WTC11 (cell line): ENCODE results near the gene EPHX1.

ENCODE experiments used
- AFF4 ChIP-seq: sonication (generic); formaldehyde crosslinking; IDR thresholded peaks from 2 replicates; pipeline ENCODE4 v1.8.1; 2023; ENCODE audit warnings: mild to moderate bottlenecking, missing genetic modification reagents, borderline replicate concordance
- ATF3 ChIP-seq: sonication (generic); formaldehyde crosslinking; conservative IDR thresholded peaks from 2 replicates; pipeline ENCODE4 v1.8.1; 2022; ENCODE audit warnings: mild to moderate bottlenecking, missing genetic modification reagents
- CTCF ChIP-seq: fragments of 200-600 bp; IDR thresholded peaks from 2 replicates; pipeline ENCODE4 v1.8.0; 2022; ENCODE audit warnings: antibody characterized with exemption
- ELF4 ChIP-seq: sonication (generic); formaldehyde crosslinking; IDR thresholded peaks from 2 replicates; pipeline ENCODE4 v1.8.1; 2022; ENCODE audit warnings: low read depth, mild to moderate bottlenecking, moderate library complexity, missing genetic modification reagents
- FOXK1 ChIP-seq: sonication (generic); formaldehyde crosslinking; IDR thresholded peaks from 2 replicates; pipeline ENCODE4 v1.8.0; 2022; ENCODE audit warnings: mild to moderate bottlenecking, moderate library complexity, missing genetic modification reagents
- GABPB1 ChIP-seq: sonication (generic); formaldehyde crosslinking; IDR thresholded peaks from 2 replicates; pipeline ENCODE4 v1.8.1; 2023; ENCODE audit warnings: mild to moderate bottlenecking, missing genetic modification reagents
- GRHL2 ChIP-seq: fragments of 250-450 bp; sonication (Bioruptor Pico); IDR thresholded peaks from 2 replicates; pipeline ENCODE4 v1.8.0; 2022; ENCODE audit warnings: mild to moderate bottlenecking, moderate library complexity; ENCODE audit not compliant: insufficient replicate concordance, severe bottlenecking
- MYBL2 ChIP-seq: sonication (generic); formaldehyde crosslinking; IDR thresholded peaks from 2 replicates; pipeline ENCODE4 v1.8.1; 2023; ENCODE audit warnings: mild to moderate bottlenecking, moderate library complexity, missing genetic modification reagents
- NFE2L1 ChIP-seq: sonication (generic); formaldehyde crosslinking; IDR thresholded peaks from 2 replicates; pipeline ENCODE4 v1.8.1; 2023; ENCODE audit warnings: missing genetic modification reagents
- NFYB ChIP-seq: sonication (generic); formaldehyde crosslinking; conservative IDR thresholded peaks from 2 replicates; pipeline ENCODE4 v1.8.0; 2022; ENCODE audit warnings: low read depth, missing genetic modification reagents
- NR1H2 ChIP-seq: sonication (generic); formaldehyde crosslinking; IDR thresholded peaks from 2 replicates; pipeline ENCODE4 v1.9.0; 2021; ENCODE audit warnings: mild to moderate bottlenecking, moderate library complexity, missing genetic modification reagents
- USF2 ChIP-seq: sonication (generic); formaldehyde crosslinking; IDR thresholded peaks from 2 replicates; pipeline ENCODE4 v1.8.1; 2023; ENCODE audit warnings: mild to moderate bottlenecking, missing genetic modification reagents, moderate library complexity
- ZNF281 ChIP-seq: sonication (generic); formaldehyde crosslinking; IDR thresholded peaks from 2 replicates; pipeline ENCODE4 v1.8.0; 2023; ENCODE audit warnings: mild to moderate bottlenecking, missing genetic modification reagents

- TF ChIP-seq ELF4 (CRISPR knock-in tag) = no peak
- no peak for TF ChIP-seq GABPB1 (CRISPR knock-in tag)
- TF ChIP-seq FOXK1 (CRISPR knock-in tag) = no peak
- no peak for TF ChIP-seq NR1H2
- TF ChIP-seq USF2 (CRISPR knock-in tag) = no peak
- TF ChIP-seq CTCF = no peak
- TF ChIP-seq NFE2L1 (CRISPR knock-in tag) = no peak
- no peak for TF ChIP-seq NFYB (CRISPR knock-in tag)
- no peak for TF ChIP-seq AFF4 (CRISPR knock-in tag)
- TF ChIP-seq ATF3 (CRISPR knock-in tag) = no peak
- no peak for TF ChIP-seq ZNF281 (CRISPR knock-in tag)
- TF ChIP-seq GRHL2 (CRISPR knock-in tag) = no peak
- TF ChIP-seq MYBL2 (CRISPR knock-in tag) = no peak
These were observed 79.8 kb downstream of the EPHX1 start for GRCh38 chr1:225889743-225890142.
